ENCODE data around the gene SLC17A8. TPM values are rescaled to one million over a fixed set of nuclear protein-coding genes. Genes with fewer than 3 reads are reported as not detected.
"Not testable (repeated sequence)": the region's sequence is repeated elsewhere in the genome, so short reads cannot be mapped to it uniquely, and the experiment has no call there.

SLC17A8 gene
- total RNA-seq (ENCODE audit: unreplicated experiment) = 0.25 TPM
- long read RNA-seq = 0 reads

DNA sequence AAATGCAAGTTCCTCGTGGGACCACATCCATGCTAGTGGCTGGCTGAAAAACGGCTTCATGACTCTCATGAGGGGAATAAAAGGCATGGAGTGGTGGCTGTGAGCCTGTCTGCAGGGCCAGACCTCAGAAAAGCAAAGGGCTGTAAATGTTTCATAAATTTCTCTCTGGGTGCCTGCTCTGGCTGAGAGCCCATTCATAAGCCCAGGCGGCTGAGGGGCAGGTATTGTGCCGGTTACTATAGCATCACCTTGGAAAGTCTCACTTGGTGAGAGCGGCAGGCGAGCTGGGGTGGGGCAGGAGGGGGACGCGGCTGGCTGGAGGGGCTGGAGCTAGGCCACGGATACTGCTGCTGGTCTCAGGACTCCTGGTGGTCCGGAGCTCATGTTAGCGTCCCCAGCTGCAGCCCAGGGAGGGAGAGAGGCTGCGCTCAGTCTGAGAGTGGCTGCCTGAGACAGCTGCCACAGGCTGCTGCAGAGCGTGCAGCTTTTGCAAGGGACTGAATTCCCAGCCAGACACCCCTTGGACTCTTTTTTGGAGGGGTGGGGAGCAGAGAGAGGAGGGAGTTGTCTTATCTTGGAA, at the start of gene SLC17A8:
SLC17A8 (plus strand) TSS at position 431 of the 580 bp plus-strand sequence. CDS start 318 bp downstream, outside the sequence.
- peaks cover 7% of the 10 kb centered on the region for H3K9me3 Mint-ChIP-seq (ENCODE audit: unreplicated experiment)
- H3K36me3 Mint-ChIP-seq (ENCODE audit: unreplicated experiment) = no peaks in the 10 kb centered on the region
- H3K4me1 Mint-ChIP-seq (ENCODE audit: low read depth, unreplicated experiment) = peaks cover 15% of the 10 kb centered on the region
- H3K27me3 Mint-ChIP-seq (ENCODE audit: unreplicated experiment) = peaks cover 3% of the 10 kb centered on the region
- peak; percentile 75 for DNase-seq
- TF ChIP-seq CTCF (IDR thresholded peaks at IDR 0.05; ENCODE audit: partially characterized antibody, unreplicated experiment) = no peak
- peak within 1 kb of the TSS; percentile 45 for H3K27ac Mint-ChIP-seq (ENCODE audit: unreplicated experiment)
- H3K4me3 Mint-ChIP-seq (ENCODE audit: unreplicated experiment) = peak within 1 kb of the TSS; percentile 27

- not testable (repeated sequence) for H3K27ac Mint-ChIP-seq (ENCODE audit: unreplicated experiment); DNase-seq; H3K4me1 Mint-ChIP-seq (ENCODE audit: low read depth, unreplicated experiment); H3K4me3 Mint-ChIP-seq (ENCODE audit: unreplicated experiment); H3K27me3 Mint-ChIP-seq (ENCODE audit: unreplicated experiment); H3K9me3 Mint-ChIP-seq (ENCODE audit: unreplicated experiment)
- peaks cover 37% of the 10 kb centered on the region for H3K36me3 Mint-ChIP-seq (ENCODE audit: unreplicated experiment)
These were observed 48.7 kb upstream of the SLC17A8 start for GRCh38 chr12:100308138-100308537.

DNA sequence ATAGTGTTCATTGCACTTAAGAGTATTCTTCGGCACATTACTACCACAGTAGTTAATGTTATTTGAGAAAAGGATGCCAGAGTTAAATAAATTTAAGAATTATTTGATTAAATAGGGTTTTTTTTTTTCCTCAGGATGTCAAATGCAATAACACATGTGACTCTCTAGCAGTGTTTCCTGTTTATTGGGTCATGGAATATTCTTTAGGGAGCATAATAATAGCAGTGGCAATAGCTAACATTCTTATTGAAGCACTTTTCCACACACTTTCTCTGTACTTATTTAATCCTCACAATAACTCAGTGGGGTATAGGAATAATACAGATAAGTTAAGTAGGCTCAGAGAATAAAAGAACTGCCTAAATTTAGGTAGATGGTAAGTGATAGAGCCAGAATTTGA, 45.6 kb upstream of the SLC17A8 start:
- no peak overlapping the region for H3K4me3 Mint-ChIP-seq (ENCODE audit: unreplicated experiment)
- no peak for DNase-seq
- no peaks in the 10 kb centered on the region for H3K4me1 Mint-ChIP-seq (ENCODE audit: low read depth, unreplicated experiment)
- H3K36me3 Mint-ChIP-seq (ENCODE audit: unreplicated experiment) = peaks cover 10% of the 10 kb centered on the region
- no peak overlapping the region for H3K27ac Mint-ChIP-seq (ENCODE audit: unreplicated experiment)
- no peak for TF ChIP-seq CTCF (IDR thresholded peaks at IDR 0.05; ENCODE audit: partially characterized antibody, unreplicated experiment)
- H3K27me3 Mint-ChIP-seq (ENCODE audit: unreplicated experiment) = no peaks in the 10 kb centered on the region
- peaks cover 2% of the 10 kb centered on the region for H3K9me3 Mint-ChIP-seq (ENCODE audit: unreplicated experiment)

- Mint-ChIP-seq H3K4me1 (ENCODE audit: low read depth, unreplicated experiment) (no peaks in the 10 kb centered on the region), H3K4me3 (ENCODE audit: unreplicated experiment) (no peak overlapping the region), H3K36me3 (ENCODE audit: unreplicated experiment) (no peaks in the 10 kb centered on the region), H3K9me3 (ENCODE audit: unreplicated experiment) (no peaks in the 10 kb centered on the region), H3K27me3 (ENCODE audit: unreplicated experiment) (no peaks in the 10 kb centered on the region), H3K27ac (ENCODE audit: unreplicated experiment) (no peak overlapping the region)
- no peak for DNase-seq
- no peak for TF ChIP-seq CTCF (IDR thresholded peaks at IDR 0.05; ENCODE audit: partially characterized antibody, unreplicated experiment)
These were observed 39.5 kb upstream of the SLC17A8 start for GRCh38 chr12:100317371-100317770.

- no peaks in the 10 kb centered on the region for H3K36me3 Mint-ChIP-seq (ENCODE audit: unreplicated experiment)
- no peak for TF ChIP-seq CTCF (IDR thresholded peaks at IDR 0.05; ENCODE audit: partially characterized antibody, unreplicated experiment)
- H3K4me1 Mint-ChIP-seq (ENCODE audit: low read depth, unreplicated experiment) = no peaks in the 10 kb centered on the region
- no peaks in the 10 kb centered on the region for H3K27me3 Mint-ChIP-seq (ENCODE audit: unreplicated experiment)
- H3K9me3 Mint-ChIP-seq (ENCODE audit: unreplicated experiment) = no peaks in the 10 kb centered on the region
- DNase-seq = no peak
- H3K4me3 Mint-ChIP-seq (ENCODE audit: unreplicated experiment) = no peak overlapping the region
- H3K27ac Mint-ChIP-seq (ENCODE audit: unreplicated experiment) = no peak overlapping the region
These were observed 32.4 kb upstream of the SLC17A8 start for GRCh38 chr12:100324498-100324897.
